GM06990 (cell line): Measurements from ENCODE around the gene CSNK1D.

ENCODE experiments used
- DNase-seq: peaks from one replicate; pipeline ENCODE4 v3.0.0-alpha.2; 2011; ENCODE audit not compliant: insufficient read length; ENCODE audit errors: extremely low read depth
- H3K27me3 ChIP-seq: replicated peaks from 2 replicates; pipeline ENCODE4 v1.6.0; 2011; ENCODE audit warnings: low read length; ENCODE audit not compliant: control insufficient read depth, insufficient read depth
- H3K36me3 ChIP-seq: 2 replicates; pipeline ENCODE4 v1.5.1; 2011; ENCODE audit warnings: low read length; ENCODE audit not compliant: control insufficient read depth, insufficient read depth
- H3K4me3 ChIP-seq: replicated peaks from 2 replicates; pipeline ENCODE4 v1.5.1; 2011; ENCODE audit warnings: low read depth, mild to moderate bottlenecking, control low read depth, low read length
- TF ChIP-seq, protein P1 (sequence below): IDR thresholded peaks from 2 replicates; pipeline ENCODE4 v1.5.1; 2011; ENCODE audit warnings: low read length, control low read depth, mild to moderate bottlenecking, inconsistent platforms; ENCODE audit not compliant: insufficient read depth, poor library complexity, severe bottlenecking

The CSNK1D gene

DNA sequence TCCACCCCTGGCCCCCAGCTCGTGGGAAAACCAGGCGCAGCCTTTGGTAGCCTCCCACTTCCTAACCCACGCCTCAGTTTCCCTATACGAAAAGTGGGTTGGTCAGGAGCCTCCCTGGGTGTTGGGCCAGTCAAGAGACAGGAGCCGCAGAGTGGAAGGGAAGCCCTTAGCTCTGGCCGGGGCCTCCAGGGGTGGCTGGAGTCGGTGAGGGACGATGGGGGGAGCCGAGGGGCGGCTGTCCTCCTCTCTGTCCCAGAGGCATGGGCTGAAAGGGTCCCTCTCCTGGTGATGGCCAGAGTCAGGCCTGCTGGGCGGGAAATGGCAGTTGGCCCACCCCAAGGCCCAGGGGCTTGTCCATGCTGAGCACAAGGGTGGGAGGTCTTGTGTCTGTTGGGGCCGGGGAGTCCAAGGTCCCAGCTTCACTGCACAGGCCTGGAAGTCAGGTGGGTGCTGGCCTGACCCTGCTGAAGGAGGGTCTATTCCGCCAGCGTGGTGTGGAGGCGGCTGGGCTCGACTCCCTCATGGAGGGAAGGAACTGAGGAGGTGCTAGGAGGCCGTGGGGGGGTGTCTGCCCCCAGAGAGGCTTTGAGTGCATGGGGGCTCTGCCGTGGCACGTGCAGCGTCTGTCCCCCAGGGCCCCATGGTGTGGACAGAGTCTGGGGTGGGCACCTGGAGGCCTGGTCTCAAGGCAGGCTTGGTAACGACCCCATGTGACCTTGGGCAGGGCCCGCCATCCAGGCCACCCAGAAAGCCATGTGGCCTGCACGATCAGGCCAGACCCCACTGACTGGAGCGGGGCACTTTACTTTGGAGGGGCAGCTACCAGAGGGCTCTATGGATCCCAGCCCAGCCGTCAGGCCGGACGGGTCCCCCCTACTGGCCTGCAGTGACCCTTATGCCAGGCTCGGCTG is 43.5 kb downstream of the CSNK1D start:
- peak; percentile 42 for DNase-seq
- peak overlapping the region; percentile 70 for H3K4me3 ChIP-seq

DNA sequence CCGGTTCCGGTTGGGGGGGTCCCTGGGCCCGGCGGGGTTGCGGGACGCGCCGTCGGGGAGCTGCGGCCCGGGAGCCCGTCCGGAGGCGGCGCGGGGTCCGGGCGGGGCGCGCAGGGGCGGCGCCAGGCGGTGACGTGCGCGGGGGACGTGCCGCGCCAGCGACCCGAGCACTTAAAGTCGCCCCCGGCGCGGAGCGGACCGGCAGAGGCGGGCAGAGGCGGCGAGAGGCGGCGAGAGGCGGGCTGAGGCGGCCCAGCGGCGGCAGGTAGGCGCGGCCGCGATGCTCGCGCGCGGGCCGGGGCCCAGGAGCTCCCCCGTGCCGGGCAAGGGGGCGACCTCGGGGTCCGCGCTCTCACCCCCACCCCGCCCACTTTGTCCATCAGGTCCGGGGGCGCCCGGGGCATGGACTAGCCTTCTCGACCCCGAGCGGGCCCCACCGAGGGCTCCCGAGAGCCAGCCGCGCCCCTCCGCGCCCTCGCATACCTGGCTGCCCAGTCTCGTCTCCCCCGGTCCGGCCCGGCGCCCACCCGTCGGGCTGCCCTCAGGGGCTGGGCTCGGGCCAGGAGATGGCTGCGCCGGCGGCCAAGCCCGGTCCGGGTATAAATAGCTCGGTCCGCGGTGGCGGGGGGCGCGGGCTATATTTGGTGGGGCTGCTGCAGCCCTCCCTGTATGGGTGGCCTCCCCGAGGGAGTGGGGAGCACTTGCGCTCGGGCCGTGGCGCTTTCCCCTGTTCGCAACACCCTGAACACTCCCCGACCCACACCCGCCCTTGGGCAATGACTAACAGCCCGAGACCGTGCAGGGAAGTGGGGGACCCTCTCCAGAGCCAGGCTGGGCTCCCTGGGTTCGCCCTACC is 44.4 kb downstream of the CSNK1D start, which contains the start of gene SLC16A3:
SLC16A3 (plus strand) TSS at position 201 of the 856 bp plus-strand sequence. CDS start 6,967 bp downstream, outside the sequence.
- Histone ChIP-seq H3K27me3 (no peaks in the 10 kb centered on the region), H3K4me3 (peak within 1 kb of the TSS; percentile 76), H3K36me3 (no peaks in the 10 kb centered on the region)
- TF ChIP-seq, protein P1, sequence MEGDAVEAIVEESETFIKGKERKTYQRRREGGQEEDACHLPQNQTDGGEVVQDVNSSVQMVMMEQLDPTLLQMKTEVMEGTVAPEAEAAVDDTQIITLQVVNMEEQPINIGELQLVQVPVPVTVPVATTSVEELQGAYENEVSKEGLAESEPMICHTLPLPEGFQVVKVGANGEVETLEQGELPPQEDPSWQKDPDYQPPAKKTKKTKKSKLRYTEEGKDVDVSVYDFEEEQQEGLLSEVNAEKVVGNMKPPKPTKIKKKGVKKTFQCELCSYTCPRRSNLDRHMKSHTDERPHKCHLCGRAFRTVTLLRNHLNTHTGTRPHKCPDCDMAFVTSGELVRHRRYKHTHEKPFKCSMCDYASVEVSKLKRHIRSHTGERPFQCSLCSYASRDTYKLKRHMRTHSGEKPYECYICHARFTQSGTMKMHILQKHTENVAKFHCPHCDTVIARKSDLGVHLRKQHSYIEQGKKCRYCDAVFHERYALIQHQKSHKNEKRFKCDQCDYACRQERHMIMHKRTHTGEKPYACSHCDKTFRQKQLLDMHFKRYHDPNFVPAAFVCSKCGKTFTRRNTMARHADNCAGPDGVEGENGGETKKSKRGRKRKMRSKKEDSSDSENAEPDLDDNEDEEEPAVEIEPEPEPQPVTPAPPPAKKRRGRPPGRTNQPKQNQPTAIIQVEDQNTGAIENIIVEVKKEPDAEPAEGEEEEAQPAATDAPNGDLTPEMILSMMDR: no peak
- peak; percentile 86 for DNase-seq

More for the DNA sequence above, 43.5 kb downstream of the CSNK1D start:
- H3K36me3 ChIP-seq: no peaks in the 10 kb centered on the region
- TF ChIP-seq, protein P1: no peak
- no peaks in the 10 kb centered on the region for H3K27me3 ChIP-seq

DNA sequence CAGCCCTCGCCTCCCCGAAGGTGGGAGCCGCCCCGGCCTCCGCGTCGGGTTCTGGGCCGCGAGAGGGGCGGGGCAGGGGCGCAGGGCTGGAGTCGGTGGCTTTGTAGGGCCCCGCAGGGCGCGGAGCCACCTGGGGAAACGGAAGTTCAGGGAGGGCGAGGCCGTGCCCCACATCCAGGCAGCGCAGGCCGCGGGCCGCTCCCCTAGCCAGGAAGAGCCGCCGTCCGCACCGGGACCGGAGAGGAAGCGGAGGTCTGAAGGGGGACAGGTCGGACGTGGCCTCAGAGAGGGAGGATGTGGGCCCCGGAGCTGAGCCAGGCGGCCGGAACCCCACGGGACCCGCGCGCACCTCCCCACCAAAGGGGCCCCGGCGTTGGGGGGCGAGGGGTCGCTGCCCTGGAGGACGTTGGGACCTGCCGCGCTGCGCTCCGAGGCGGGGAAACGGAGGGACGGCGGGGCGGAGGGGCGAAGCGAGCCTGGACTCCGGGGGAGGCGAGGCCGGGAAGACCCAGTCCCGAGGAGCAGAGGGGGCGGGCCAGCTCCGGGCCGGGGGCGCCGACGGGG is 45.1 kb downstream of the CSNK1D start:
- Histone ChIP-seq H3K27me3 (no peaks in the 10 kb centered on the region), H3K36me3 (no peaks in the 10 kb centered on the region), H3K4me3 (peak overlapping the region; percentile 76)
- DNase-seq: peak; percentile 78
- TF ChIP-seq, protein P1: no peak

DNA sequence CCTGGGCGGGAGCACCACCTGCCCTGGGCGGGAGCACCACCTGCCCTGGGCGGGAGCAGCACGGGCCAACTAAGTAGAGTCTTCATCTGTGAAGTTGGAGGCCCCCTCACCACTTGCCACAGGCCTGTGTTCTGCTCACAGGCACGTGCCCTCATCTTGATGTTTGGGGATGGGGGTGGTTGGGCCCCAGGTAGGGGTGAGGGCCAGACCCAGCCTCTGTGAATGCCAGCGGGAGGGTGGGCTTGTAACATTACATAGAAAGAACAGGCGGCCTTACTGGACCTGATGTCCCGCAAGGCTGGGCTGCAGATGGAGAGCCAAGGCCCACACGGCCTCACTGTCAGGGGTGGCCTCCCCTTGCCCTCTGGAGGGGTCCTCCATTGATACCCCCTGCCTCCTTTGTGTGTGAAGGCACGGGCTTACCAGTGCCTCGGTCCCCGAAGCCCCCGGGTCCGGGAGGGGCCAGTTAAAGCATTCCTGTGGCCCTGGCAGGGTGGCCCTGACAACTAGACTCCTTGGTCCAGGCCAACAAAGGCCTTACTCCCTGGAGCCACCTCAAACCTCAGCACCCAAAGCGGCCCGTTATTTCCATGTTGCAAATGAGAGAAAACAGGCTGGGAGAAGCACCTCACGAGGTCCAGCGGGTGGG is 45.7 kb downstream of the CSNK1D start:
- no peaks in the 10 kb centered on the region for H3K36me3 ChIP-seq
- no peaks in the 10 kb centered on the region for H3K27me3 ChIP-seq
- TF ChIP-seq, protein P1: no peak
- peak overlapping the region; percentile 76 for H3K4me3 ChIP-seq
- DNase-seq: peak; percentile 37
